Activated T-helper 1 cell treated with anti-CD3 and anti-CD28 coated beads, Interleukin-12 subunit alpha, Interleukin-12 subunit beta, Interleukin-2, Interleukin-4 antibody, amounts not matched to agents 30 ng/mL and 10 ng/mL and 1 ng/mL, durations not matched to agents 14 hours and 24 hours and 36 hours (primary cell): Measurements from ENCODE around the gene C21orf58. TPM values are rescaled to one million over a fixed set of nuclear protein-coding genes. Genes with fewer than 3 reads are reported as not detected.
A peak's percentile ranks its signal among the peaks of the same experiment; 100 is the strongest.

Source experiments
- DNase-seq: peaks from one replicate; pipeline ENCODE4 v3.0.0; 2021; ENCODE audit warnings: low spot score
- H3K27ac Mint-ChIP-seq: one replicate; pipeline ENCODE4 v1.8.0; 2021; ENCODE audit warnings: mild to moderate bottlenecking, mixed read lengths
- H3K27me3 Mint-ChIP-seq: one replicate; pipeline ENCODE4 v1.8.0; 2022; ENCODE audit warnings: mild to moderate bottlenecking, moderate library complexity, mixed read lengths; ENCODE audit not compliant: insufficient read depth
- H3K36me3 Mint-ChIP-seq: one replicate; pipeline ENCODE4 v1.8.0; 2021; ENCODE audit warnings: low read depth, mixed read lengths
- H3K4me1 Mint-ChIP-seq: one replicate; pipeline ENCODE4 v1.8.0; 2021; ENCODE audit warnings: low read depth, mixed read lengths
- H3K4me3 Mint-ChIP-seq: one replicate; pipeline ENCODE4 v1.8.0; 2021; ENCODE audit warnings: mild to moderate bottlenecking, moderate library complexity, mixed read lengths
- H3K9me3 Mint-ChIP-seq: one replicate; pipeline ENCODE4 v1.8.0; 2021; ENCODE audit warnings: mixed read lengths
- intact Hi-C: fragments of 100-400 bp; cut with micrococcal nuclease; formaldehyde crosslinking; loops from one replicate; pipeline ENCODE4 v1.15.1; 2024
- total RNA-seq: library from RNA; stranded (reverse); gene quantifications from 2 replicates; pipeline ENCODE4 v1.2.3, GENCODE V29; 2022

C21orf58 gene
- total RNA-seq, 1 donor from 2014 or later, result 26.9 TPM

GRCh38 chr21:46268371-46268770, 55.3 kb downstream of the C21orf58 start:
- no peaks in the 10 kb centered on the region for H3K9me3 Mint-ChIP-seq
- no peak overlapping the region for H3K27ac Mint-ChIP-seq
- H3K27me3 Mint-ChIP-seq, result no peaks in the 10 kb centered on the region
- H3K36me3 Mint-ChIP-seq, result peaks cover 33% of the 10 kb centered on the region
- no peak for DNase-seq
- no peak overlapping the region for H3K4me3 Mint-ChIP-seq
- intact Hi-C loops, result no loop called here
- no peaks in the 10 kb centered on the region for H3K4me1 Mint-ChIP-seq

GRCh38 chr21:46266946-46267345, 56.7 kb downstream of the C21orf58 start:
- no peaks in the 10 kb centered on the region for H3K9me3 Mint-ChIP-seq
- intact Hi-C loops, result no loop called here
- H3K36me3 Mint-ChIP-seq, result peaks cover 24% of the 10 kb centered on the region
- no peaks in the 10 kb centered on the region for H3K4me1 Mint-ChIP-seq
- no peaks in the 10 kb centered on the region for H3K27me3 Mint-ChIP-seq
- no peak overlapping the region for H3K4me3 Mint-ChIP-seq
- H3K27ac Mint-ChIP-seq, result no peak overlapping the region
- no peak for DNase-seq

GRCh38 chr21:46265736-46266525, 57.7 kb downstream of the C21orf58 start:
- Mint-ChIP-seq H3K4me1 (no peaks in the 10 kb centered on the region), H3K36me3 (peaks cover 25% of the 10 kb centered on the region), H3K27ac (no peak overlapping the region), H3K9me3 (no peaks in the 10 kb centered on the region), H3K4me3 (no peak overlapping the region), H3K27me3 (no peaks in the 10 kb centered on the region)
- DNase-seq, result no peak
- intact Hi-C loops, result no loop called here

- Mint-ChIP-seq H3K27me3 (no peaks in the 10 kb centered on the region), H3K36me3 (peaks cover 21% of the 10 kb centered on the region), H3K4me3 (no peak overlapping the region), H3K4me1 (no peaks in the 10 kb centered on the region), H3K27ac (no peak overlapping the region), H3K9me3 (no peaks in the 10 kb centered on the region)
- no peak for DNase-seq
- intact Hi-C loops, result no loop called here
These were observed 59.0 kb downstream of the C21orf58 start for GRCh38 chr21:46264690-46265144.

GRCh38 chr21:46264046-46264689, 59.5 kb downstream of the C21orf58 start:
- Mint-ChIP-seq H3K27me3 (no peaks in the 10 kb centered on the region), H3K27ac (no peak overlapping the region), H3K9me3 (no peaks in the 10 kb centered on the region), H3K36me3 (peaks cover 21% of the 10 kb centered on the region), H3K4me1 (no peaks in the 10 kb centered on the region), H3K4me3 (no peak overlapping the region)
- no peak for DNase-seq
- intact Hi-C loops, result no loop called here

GRCh38 chr21:46256501-46256994, 67.1 kb downstream of the C21orf58 start:
- no peaks in the 10 kb centered on the region for H3K9me3 Mint-ChIP-seq
- H3K4me1 Mint-ChIP-seq, result peaks cover 23% of the 10 kb centered on the region
- H3K27me3 Mint-ChIP-seq, result no peaks in the 10 kb centered on the region
- peaks cover 43% of the 10 kb centered on the region for H3K36me3 Mint-ChIP-seq
- H3K4me3 Mint-ChIP-seq, result no peak overlapping the region
- intact Hi-C loops, result no loop called here
- no peak for DNase-seq
- peak overlapping the region; percentile 48 for H3K27ac Mint-ChIP-seq

GRCh38 chr21:46255758-46256337, 67.8 kb downstream of the C21orf58 start:
- intact Hi-C loops, result no loop called here
- DNase-seq, result no peak
- peaks cover 30% of the 10 kb centered on the region for H3K4me1 Mint-ChIP-seq
- H3K27ac Mint-ChIP-seq, result no peak overlapping the region
- peaks cover 40% of the 10 kb centered on the region for H3K36me3 Mint-ChIP-seq
- no peak overlapping the region for H3K4me3 Mint-ChIP-seq
- H3K9me3 Mint-ChIP-seq, result no peaks in the 10 kb centered on the region
- H3K27me3 Mint-ChIP-seq, result no peaks in the 10 kb centered on the region

GRCh38 chr21:46255166-46255565, 68.5 kb downstream of the C21orf58 start:
- Mint-ChIP-seq H3K27me3 (no peaks in the 10 kb centered on the region), H3K9me3 (no peaks in the 10 kb centered on the region), H3K36me3 (peaks cover 44% of the 10 kb centered on the region), H3K4me1 (peaks cover 36% of the 10 kb centered on the region), H3K4me3 (no peak overlapping the region), H3K27ac (peak overlapping the region; percentile 13)
- intact Hi-C loops, result no loop called here
- DNase-seq, result no peak

- DNase-seq, result no peak
- Mint-ChIP-seq H3K4me1 (peaks cover 43% of the 10 kb centered on the region), H3K36me3 (peaks cover 52% of the 10 kb centered on the region), H3K27ac (peak overlapping the region; percentile 95), H3K4me3 (peak overlapping the region; percentile 62), H3K9me3 (no peaks in the 10 kb centered on the region), H3K27me3 (no peaks in the 10 kb centered on the region)
- intact Hi-C loops, result no loop called here
These were observed 69.3 kb downstream of the C21orf58 start for GRCh38 chr21:46254208-46254975.

- peaks cover 43% of the 10 kb centered on the region for H3K4me1 Mint-ChIP-seq
- H3K4me3 Mint-ChIP-seq, result peak overlapping the region; percentile 62
- intact Hi-C loops, result loop anchor here (1.0 to 2.0 kb wide), 4 partner anchors 25 to 206 kb away; partner anchors contain the start of genes LSS and YBEY
- H3K36me3 Mint-ChIP-seq, result peaks cover 56% of the 10 kb centered on the region
- no peaks in the 10 kb centered on the region for H3K9me3 Mint-ChIP-seq
- no peaks in the 10 kb centered on the region for H3K27me3 Mint-ChIP-seq
- DNase-seq, result peak; percentile 62
- peak overlapping the region; percentile 95 for H3K27ac Mint-ChIP-seq
These were observed 70.0 kb downstream of the C21orf58 start for GRCh38 chr21:46253610-46254124.

- Mint-ChIP-seq H3K9me3 (no peaks in the 10 kb centered on the region), H3K27ac (no peak overlapping the region), H3K36me3 (peaks cover 54% of the 10 kb centered on the region), H3K4me3 (no peak overlapping the region), H3K4me1 (peaks cover 43% of the 10 kb centered on the region), H3K27me3 (no peaks in the 10 kb centered on the region)
- no peak for DNase-seq
- intact Hi-C loops, result loop anchor here (1.0 to 2.0 kb wide), 4 partner anchors 25 to 206 kb away; partner anchors contain the start of genes LSS and YBEY
These were observed 70.8 kb downstream of the C21orf58 start for GRCh38 chr21:46252840-46253239.
